Kidney tubule cell (primary cell): ENCODE results near the gene RSRC2.
"Not testable (repeated sequence)": the region's sequence is repeated elsewhere in the genome, so short reads cannot be mapped to it uniquely, and the experiment has no call there.

Source experiments
- DNase-seq: peaks from one replicate; pipeline ENCODE4 v3.0.0-alpha.2; 2018; ENCODE audit warnings: low spot score

Gene RSRC2

DNA sequence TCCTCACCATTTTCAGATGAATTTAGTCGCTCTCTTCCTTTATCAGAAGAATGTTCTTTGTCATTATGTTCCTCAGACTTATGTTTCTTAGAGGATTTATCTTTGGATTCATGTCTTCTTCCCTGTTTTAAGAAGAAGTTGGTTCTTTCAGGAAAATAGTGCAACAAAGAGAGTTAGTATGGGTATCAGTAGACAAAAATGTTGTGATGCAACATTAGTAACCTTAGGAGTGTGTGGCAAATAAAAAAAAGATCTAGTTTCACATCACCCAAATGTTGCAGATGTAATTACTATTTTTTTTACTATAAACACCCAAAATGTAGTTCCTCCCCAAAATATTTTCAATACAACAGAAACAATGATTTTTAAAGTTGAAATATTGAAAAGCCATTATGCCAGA lies 7.8 kb downstream of the RSRC2 start:
- no peak for DNase-seq

DNA sequence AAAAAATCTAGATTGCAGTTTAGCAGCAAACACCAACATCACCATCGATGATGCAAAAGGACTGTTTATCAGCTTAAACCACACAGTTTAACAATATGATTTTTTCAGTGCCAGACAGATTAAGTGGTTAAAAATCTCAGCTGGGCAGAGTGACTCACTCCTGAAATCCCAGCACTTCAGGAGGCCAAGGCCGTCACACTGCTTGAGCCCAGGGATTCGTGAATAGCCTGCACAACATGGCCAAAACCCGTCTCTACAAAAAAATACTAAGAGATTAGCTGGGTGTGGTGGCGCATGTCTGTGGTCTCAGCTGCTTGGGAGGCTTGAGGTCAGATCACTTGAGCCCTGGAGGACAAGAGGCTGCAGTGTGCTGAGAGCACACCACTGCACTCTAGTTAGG lies 8.9 kb downstream of the RSRC2 start:
- peak; percentile 90 for DNase-seq

DNA sequence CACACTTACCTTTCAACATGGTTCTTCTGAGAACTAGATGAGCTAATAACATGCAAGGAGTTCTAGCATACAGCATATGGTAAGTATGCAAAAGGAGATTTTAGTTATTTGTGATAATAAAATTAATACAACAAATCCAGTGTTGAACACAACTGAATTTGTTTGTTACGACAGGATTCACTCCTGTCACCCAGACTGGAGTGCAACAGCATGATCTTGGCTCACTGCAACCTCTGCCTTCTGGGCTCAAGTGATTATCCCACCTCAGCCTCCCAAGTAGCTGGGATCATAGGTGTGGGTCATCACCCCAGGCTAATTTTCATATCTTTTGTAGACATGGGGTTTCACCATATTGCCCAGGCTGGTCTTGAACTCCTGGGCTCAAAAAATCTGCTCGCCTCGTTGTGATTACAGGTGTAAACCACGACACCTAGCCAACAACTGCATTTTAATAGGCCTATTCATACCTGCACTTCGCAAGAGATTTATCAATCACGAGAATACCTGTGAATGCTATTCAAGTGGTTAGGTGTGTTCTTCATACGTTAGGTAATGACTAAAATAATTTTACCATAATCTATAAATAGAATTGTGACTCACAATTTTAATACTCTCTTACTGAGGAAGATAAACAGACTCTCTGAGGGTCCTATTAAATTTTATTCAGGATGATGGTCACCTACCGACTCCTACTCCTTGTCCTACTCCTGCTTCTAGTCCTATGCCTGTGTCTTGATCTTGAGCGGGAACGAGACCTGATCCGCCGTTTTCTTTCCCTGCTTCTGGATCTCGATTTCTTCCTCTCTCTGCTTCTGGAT lies 10.0 kb downstream of the RSRC2 start:
- DNase-seq, result no peak

DNA sequence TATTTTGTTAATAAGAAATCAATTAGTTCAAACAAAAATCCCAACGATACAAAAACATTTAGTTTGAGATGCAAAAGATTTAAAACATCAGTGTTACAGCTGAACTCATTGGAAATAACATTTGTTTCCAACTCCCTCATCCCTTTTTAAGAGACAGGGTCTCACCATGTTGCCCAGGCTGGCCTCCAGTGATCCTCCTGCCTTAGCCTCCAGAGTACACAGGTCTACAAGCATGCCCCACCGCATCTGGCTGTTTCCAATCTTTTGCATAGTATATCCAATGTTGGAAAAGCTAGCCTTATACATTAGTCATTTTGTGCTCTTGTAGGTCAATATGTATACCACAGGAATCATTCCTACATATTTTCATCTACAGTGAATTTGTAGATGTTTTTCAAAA lies 11.5 kb downstream of the RSRC2 start:
- DNase-seq, result no peak

DNA sequence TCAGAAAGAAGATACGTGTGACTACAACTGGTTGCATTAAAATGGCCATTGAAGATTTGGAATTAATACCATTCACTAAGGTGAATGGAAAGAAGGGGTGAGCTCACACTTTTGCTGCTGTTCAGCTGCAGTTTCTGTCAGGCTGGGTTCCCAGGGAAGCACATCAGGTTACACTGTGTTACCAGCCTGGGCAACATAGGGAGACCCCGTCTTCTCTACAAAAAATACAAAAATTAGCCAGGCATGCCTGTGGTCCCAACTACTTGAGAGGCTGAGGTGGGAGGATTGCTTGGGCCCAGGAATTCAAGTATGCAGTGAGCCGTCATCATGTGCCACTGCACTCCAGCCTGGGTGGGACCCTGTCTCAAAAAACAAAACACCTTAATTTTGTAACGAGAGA lies 13.1 kb downstream of the RSRC2 start:
- no peak for DNase-seq

DNA sequence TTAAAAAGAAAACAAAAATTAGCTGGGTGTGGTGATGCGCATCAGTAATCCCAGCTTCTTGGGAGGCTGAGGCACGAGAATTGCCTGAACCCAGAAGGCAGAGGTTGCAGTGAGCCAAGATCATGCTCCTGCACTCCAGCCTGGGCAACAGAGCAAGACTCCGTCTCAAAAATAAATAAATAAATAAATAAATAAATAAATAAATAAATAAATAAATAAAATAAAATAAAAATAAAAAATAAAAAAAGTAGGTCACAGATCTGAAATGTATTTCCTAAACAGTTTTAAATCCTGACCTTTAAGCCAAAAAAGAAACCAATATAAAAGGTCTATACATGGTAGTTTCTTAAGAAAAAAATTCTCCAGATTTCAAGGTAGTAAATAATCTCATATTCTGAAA lies 13.7 kb downstream of the RSRC2 start:
- not testable (repeated sequence) for DNase-seq

DNA sequence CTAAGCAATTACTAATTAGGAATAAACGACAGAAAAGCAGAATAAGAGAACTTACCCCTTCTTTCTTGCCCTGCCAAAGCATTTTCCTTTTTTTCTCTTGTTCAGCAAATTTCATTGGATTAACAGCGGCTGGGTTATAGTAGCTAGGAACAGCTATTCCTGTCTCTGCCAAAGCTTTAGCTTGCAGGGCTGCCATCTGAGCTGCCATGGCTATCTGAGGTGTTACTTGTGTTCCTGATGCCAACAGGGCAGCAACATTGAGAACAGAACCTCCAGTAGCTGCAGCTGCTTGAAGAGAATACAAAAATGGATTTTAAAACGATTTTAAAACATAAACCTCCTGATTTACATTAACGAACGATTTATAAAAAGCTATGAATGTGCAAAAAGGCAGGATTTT lies 18.6 kb downstream of the RSRC2 start:
- DNase-seq, result no peak

DNA sequence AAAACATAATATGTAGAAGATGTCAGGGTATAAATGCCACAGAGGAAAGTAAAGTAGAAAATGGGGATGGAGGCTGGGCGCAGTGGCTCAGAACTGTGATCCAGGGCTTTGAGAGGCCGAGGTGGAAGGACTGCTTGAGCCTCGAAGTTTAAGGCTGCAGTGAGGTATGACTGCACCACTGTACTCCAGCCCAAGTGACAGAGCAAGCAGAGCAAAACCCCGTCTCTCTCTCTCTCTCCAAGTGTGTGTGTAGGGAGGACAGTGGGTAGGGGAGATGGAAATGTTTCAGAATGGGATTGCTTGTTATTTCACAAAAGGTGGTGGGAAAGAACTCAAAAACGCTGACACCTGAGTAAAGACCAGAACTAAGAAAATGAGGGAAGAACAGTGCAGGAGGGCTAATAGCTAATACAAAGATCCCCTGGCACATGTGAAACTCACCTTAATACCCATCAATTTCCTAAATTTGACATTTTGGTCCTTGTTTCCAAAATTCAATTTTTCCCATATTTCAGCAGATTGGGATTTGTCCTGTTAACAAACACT lies 20.3 kb downstream of the RSRC2 start:
- no peak for DNase-seq

DNA sequence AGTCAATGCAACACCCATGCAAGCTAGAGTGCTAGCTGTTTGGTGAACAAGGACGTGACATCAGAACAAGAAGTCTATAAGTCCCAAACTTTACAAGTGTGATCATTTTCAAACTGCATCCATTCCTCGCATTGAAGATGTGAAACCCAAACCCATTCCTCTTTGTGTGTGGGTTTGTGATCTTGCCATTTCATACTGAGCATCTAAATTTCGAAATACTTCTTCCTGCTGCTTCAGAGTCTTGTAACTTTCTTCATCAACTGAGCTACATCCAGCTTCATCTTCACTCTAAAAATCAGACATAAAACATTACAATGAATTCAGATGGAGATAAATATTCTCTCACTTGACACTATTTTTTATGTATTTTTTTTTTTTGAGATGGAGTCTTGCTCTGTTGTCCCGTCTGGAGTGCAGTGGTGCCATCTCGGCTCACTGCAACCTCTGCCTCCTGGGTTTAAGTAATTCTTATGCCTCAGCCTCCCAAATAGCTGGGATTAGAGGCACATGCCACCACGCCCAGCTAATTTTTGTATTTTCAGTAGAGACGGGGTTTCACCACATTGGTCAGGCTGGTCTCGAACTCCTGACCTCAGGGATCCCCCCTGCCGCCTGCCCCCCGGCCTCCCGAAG lies 21.2 kb downstream of the RSRC2 start:
- no peak for DNase-seq

DNA sequence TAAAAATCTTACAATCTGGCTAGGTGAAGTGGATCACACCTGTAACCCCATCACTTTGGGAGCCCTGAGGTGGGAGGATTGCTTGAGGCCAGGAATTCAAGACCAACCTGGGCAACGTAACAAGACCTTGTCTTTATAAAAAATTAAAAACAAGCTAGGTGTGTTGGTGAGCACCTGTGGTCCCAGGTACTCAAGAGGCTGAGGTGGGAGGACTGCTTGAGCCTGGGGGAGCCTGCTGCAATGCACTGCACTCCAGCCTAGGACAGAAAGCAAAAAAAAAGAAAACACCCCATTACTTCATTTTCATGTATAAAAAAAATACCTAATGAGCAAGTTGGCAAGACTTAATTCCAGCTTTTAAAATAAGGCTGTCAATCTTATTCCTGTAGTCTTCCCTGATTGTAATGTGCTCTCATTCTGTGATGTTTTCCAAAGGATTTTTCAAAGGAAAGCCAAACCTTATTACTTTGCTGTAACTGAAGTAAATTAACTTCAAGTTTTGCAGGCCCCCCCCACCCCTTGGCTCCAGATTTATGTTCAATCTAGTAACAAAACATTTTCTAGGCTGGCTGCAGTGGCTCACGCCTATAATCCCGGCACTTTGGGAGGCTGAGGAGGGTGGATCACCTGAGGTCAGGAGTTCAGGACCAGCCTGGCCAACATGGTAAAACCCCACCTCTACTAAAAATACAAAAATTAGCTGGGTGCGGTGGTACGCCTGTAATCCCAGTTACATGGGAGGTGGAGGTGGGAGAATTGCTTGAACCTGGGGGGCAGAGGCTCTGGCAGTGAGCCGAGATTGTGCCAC lies 22.7 kb downstream of the RSRC2 start:
- no peak for DNase-seq

DNA sequence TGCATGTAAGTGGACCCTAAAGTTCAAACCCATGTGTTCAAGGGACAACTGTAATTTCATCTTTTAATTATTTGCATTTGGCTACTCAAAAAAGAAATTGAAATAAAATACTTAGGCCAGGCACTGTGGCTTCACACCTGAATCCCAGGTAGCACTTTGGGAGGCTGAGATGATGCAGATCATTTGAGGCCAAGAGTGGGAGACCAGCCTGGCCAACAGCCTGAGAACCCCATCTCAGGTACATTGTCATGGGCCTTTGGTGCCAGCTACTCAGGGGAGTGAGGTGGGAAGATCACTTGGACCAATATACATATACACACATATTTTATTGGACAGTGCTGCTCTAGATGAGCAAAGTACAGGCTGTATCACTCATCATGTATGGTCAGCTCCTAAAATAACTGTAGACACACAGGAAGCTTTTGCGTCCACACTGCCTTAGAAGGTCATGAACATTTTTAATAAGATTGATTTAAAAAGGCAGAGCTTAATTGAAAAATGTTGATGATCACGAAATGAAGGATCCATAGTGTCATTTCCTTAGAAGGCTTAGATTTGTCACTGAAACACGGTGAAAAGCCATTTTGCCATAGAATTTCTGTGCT lies 23.5 kb downstream of the RSRC2 start:
- no peak for DNase-seq

DNA sequence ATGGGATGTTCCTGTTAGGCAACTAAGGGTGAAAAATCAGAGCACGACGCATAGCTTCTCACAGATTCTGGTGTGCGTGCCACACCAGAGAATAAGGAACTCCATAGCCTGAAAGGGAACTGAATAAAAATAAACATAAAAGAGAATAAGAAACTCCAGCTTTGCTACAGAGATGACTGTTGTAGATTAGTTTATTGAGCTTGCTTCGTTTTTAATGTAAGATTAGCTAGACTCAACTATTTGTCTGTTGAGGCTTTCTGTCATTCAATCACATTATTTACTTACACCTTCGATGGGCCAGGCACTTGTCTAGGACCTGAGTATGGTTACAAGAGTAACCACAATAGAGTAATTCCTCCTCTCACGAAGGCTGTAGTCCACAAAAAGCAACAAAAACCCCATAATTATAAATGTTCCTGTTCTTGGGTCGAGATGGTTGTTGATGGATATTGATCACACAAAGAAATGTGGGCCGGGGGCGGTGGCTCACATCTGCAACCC lies 25.2 kb downstream of the RSRC2 start:
- no peak for DNase-seq

DNA sequence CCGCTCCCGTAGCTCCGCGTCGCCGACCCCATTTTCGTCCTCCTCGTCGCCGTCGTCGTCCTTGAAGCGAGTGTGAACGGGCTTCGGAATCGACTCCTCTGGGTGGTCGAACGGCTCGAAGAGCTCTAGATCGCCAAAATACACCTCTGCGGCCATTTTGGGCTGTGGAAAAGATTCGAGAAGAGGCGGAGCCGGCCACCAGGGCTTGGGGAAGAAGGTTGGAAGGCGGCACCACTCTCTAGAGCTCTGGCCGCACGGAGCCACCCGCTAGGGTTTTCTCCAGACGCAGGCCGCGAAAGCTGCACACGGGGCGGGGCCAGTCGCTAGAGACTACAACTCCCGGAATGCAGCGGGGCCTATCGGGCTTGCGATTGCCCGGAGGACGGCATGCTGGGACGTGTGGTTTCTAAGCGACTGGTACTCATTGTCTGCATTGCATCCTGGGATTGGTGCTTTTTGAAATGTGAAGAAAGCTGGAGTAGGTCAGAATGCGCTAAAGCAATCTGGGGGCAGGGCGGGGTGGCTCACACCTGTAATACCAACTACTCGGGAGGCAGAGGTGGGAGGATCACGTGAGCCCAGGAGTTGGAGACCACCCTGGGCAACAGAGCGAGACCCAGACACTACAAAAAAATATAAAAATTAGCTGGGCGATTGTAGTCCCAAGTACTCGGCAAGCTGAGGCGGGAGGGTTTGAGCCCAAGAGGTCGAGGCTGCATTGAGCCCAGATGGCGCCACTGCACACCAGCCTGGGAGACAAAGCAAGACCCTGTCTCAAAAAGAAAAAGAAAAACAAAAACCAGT lies 25.8 kb downstream of the RSRC2 start, which contains the start of gene ZCCHC8:
Gene ZCCHC8 (minus strand): TSS at position 248 of the 804 bp plus-strand sequence. CDS start 92 bp downstream, at position 156.
- DNase-seq, result peak; percentile 99

DNA sequence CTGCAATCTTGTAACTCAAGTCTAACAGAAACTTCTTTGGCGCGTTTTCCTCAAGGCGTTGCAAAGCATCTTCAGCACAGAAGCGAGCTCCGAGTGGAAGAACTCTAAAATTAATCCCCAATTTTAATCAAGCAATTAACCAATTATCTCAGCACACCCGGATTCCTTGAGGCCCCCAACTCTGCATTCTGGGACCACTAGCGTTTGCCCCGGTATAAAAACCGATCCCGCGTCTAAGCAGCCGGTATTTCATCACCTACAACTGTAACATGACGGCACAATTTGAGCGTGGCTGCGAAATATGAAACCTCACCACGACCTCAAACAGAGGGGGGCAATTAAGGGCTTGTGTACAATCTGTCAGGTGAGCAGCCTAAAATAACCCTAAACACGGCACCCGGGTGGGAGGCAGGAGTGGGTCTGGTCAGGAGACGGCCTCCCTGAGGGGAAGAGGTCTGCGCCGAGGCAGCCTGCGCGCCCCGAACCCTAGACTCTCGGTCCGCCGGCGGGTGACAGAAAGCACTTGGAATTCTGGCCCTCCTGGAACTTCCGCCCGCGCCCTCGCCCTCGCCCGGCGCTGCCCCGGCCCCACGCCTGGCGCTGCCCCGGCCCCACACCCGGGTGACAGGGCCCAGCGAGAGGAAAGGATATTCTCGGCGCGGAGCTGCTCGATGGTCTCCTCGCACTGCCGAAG lies 26.6 kb downstream of the RSRC2 start:
- DNase-seq, result peak; percentile 61

DNA sequence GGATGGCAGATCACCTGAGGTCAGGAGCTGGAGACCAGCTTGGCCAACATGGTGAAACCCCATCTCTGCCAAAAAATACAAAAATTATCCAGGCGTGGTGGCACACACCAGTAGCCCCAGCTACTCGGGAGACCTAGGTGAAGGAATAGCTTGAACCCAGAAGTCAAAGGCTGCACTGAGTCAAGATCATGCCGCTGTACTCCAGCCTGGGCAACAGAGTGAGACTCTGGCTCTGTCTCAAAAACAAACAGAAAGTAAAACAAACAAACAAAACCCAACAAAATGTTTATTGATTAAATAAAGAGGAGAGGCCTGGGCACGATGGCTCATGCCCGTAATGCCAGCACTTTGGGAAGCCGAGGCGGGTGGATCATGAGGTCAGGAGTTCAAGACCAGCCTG lies 31.5 kb downstream of the RSRC2 start:
- no peak for DNase-seq

DNA sequence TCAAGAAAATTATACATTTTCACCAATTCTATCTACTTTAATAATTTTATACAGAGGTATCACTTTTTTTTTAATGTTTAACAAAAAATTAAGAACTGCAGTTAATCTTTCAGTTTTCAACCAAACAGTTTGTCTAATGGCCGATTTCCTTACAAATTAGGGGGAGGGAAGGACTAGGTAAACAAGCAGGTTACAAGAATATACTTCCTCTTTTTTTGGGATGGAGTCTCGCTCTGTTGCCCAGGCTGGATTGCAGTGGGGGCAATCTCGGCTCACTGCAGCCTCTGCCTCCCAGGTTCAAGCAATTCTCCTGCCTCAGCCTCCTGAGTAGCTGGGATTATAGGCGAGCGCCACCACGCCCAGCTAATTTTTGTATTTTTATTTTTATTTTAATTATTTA lies 33.5 kb downstream of the RSRC2 start:
- not testable (repeated sequence) for DNase-seq

DNA sequence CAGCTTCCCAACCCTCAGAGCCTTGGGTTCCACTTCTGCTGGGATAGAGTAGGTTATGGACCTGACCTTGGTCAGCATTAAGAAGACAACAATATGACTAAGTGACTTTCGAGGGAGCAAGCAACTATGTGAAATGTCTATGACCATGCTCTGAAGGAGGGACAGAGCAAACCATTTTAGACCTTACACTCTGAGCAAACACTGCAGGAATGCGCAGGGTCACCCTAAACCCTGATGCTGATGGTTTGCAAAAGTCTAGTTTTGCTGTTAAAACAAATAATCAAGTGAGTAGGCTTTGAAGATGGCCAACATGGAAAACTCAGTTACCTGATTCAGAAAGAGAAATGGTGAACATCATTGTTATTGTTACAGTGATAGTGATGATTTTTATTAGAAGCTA lies 34.7 kb downstream of the RSRC2 start:
- no peak for DNase-seq

DNA sequence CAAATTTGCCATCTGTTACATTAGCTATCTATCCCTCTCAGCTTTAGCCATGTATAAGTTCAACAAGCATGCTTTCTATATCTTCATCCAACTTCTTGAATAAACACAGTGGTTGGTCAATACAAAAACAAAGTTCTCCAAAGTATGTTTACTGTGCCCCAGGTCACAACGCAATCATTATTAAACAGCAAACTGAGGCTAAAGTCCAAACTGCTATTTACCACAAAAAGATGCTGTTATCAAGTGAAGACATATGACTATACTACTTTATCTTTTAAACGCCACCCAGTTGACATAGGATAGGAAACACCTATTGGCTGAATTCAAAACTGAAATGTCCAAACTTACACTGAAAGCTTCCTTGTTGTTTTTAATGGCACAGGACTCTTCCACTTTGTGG lies 37.7 kb downstream of the RSRC2 start:
- no peak for DNase-seq

DNA sequence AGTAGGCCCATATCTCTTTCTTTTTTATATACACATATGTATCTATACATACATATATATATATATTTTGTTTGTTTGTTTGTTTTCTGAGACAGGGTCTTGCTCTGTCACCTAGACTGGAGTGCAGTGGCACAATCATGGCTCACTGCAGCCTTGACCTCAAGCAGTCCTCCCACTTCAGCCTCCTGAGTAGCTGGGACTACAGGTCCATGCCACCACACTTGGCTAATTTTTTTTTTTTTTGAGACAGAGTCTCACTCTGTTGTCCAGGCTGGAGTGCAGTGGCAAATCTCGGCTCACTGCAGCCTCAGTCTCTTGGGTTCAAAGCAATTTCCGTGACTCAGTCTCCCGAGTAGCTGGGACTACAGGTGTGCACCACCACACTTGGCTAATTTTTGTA lies 38.9 kb downstream of the RSRC2 start:
- not testable (repeated sequence) for DNase-seq

DNA sequence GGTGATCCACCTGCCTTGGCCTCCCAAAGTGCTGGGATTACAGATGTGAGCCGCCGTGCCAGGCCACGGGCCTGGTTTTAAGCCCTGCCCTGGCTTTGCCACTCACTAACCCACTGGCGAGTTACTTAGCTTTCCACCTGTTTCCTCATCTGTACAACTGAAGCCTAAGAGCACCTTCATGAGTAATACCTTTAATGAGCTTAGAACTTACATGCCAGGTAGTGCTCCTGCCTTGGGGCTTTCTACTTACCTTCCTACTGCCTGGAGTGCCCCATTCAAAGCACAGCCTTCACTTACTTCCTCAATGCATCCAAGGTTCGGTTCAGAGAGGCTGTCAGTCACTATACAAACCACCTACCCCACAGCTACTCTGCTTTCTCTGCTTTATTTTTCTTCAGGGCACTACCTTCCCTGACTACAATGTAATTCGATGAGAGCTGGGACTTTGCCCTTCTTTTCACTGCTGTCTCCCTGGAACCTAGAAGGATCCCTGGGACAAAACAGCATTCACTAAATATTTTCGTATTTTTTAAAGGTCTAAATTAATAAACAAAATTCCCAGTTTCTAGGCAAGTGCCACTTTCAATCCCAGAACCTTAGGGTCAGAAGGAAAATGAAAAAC lies 39.8 kb downstream of the RSRC2 start:
- peak; percentile 62 for DNase-seq
